ENCODE data around the gene DMGDH. TPM values are rescaled to one million over a fixed set of nuclear protein-coding genes. Genes with fewer than 3 reads are reported as not detected.

DMGDH gene
- total RNA-seq, 1 donor from 2014 or later, result 0.78 TPM

- no peaks in the 10 kb centered on the region for H3K4me1 ChIP-seq
- no peaks in the 10 kb centered on the region for H3K36me3 ChIP-seq
- intact Hi-C loops (cut with DNase I), result no loop called here
- no peak for TF ChIP-seq CTCF (IDR thresholded peaks at IDR 0.05)
- H3K27me3 ChIP-seq, result no peaks in the 10 kb centered on the region
- ATAC-seq (no peak), DNase-seq (no peak)
- H3K4me3 ChIP-seq, result no peak overlapping the region
- H3K9me3 ChIP-seq, result peaks cover 3% of the 10 kb centered on the region
- H3K27ac ChIP-seq, result no peak overlapping the region
Measured at GRCh38 chr5:79011869-79012268, 57.6 kb downstream of the DMGDH start.

GRCh38 chr5:79011219-79011836 is 58.1 kb downstream of the DMGDH start:
- Histone ChIP-seq H3K4me1 (no peaks in the 10 kb centered on the region), H3K27me3 (no peaks in the 10 kb centered on the region), H3K9me3 (peaks cover 3% of the 10 kb centered on the region), H3K36me3 (no peaks in the 10 kb centered on the region), H3K4me3 (no peak overlapping the region), H3K27ac (no peak overlapping the region)
- DNase-seq, result no peak
- intact Hi-C loops (cut with DNase I), result no loop called here
- no peak for ATAC-seq
- TF ChIP-seq CTCF (IDR thresholded peaks at IDR 0.05), result no peak

DNA sequence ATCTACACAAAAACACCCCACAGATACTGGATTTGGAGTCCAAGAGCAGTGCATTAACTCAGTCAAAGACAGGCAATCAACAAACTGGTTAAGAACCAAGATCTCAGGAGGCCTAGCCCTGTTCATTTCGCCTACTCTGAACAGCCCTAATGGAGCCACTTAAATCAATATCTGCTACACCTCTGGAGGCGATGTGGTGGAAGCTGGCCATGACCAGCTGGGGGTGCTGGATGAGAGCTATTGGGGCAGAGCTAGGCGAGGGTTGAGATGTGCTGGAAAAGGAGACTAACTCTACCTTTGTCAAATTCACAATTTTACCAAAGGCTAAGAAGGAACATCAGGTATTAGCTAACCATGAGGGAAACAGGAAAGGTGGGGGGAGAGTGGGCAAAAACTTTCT is 61.1 kb downstream of the DMGDH start:
- Histone ChIP-seq H3K4me1 (no peaks in the 10 kb centered on the region), H3K4me3 (no peak overlapping the region), H3K27ac (no peak overlapping the region), H3K27me3 (no peaks in the 10 kb centered on the region), H3K9me3 (peaks cover 3% of the 10 kb centered on the region), H3K36me3 (no peaks in the 10 kb centered on the region)
- DNase-seq (no peak), ATAC-seq (no peak)
- intact Hi-C loops (cut with DNase I), result no loop called here
- TF ChIP-seq CTCF (IDR thresholded peaks at IDR 0.05), result no peak

DNA sequence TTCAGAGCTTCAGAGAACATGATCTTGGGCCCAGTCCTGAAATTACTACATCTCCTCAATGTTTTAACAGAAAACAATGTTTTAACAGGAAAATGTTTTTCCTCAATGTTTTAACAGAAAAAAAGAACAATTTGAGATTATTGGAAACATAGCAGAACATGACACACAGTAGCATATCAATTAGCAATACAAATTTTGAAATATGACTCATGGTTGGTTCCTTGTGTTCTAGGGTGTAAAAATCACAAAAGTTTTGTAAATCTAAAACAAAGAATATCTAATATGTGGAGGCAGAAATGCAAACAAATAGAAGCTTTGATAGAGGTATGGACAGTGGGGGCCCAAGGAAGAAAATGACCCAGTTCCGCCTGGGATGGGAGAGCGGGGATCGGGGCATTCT is 61.6 kb downstream of the DMGDH start:
- intact Hi-C loops (cut with DNase I), result no loop called here

GRCh38 chr5:79005936-79006631 is 63.4 kb downstream of the DMGDH start:
- no peaks in the 10 kb centered on the region for H3K36me3 ChIP-seq
- no peaks in the 10 kb centered on the region for H3K9me3 ChIP-seq
- DNase-seq (no peak), ATAC-seq (no peak)
- H3K4me3 ChIP-seq, result no peak overlapping the region
- intact Hi-C loops (cut with DNase I), result no loop called here
- peaks cover 4% of the 10 kb centered on the region for H3K27me3 ChIP-seq
- TF ChIP-seq CTCF (IDR thresholded peaks at IDR 0.05), result no peak
- H3K4me1 ChIP-seq, result no peaks in the 10 kb centered on the region
- no peak overlapping the region for H3K27ac ChIP-seq

More for the DNA sequence above, 61.6 kb downstream of the DMGDH start:
- peaks cover 3% of the 10 kb centered on the region for H3K9me3 ChIP-seq
- no peaks in the 10 kb centered on the region for H3K36me3 ChIP-seq
- ATAC-seq (no peak), DNase-seq (no peak)
- H3K27me3 ChIP-seq, result peaks cover under 1% of the 10 kb centered on the region
- no peak for TF ChIP-seq CTCF (IDR thresholded peaks at IDR 0.05)
- H3K27ac ChIP-seq, result no peak overlapping the region
- H3K4me3 ChIP-seq, result no peak overlapping the region
- H3K4me1 ChIP-seq, result no peaks in the 10 kb centered on the region
